Measurements from ENCODE around the gene HTT. TPM values are rescaled to one million over a fixed set of nuclear protein-coding genes. Genes with fewer than 3 reads are reported as not detected.

The HTT gene
- total RNA-seq, 2 experiments from 2014 or later, result 80.1 to 127 TPM

- CTCF ChIA-PET, result interaction anchor here (0.9 kb wide), 1 partner anchor 98 kb away, joined by 6 read pairs; no protein-coding TSS in a partner anchor
- Mint-ChIP-seq H3K4me1 (peaks cover 40% of the 10 kb centered on the region), H3K36me3 (ENCODE audit: low read depth) (peaks cover 45% of the 10 kb centered on the region)
Measured at GRCh38 chr4:3203971-3204431, 129.5 kb downstream of the HTT start.

GRCh38 chr4:3205995-3206394, 131.5 kb downstream of the HTT start:
- CTCF ChIA-PET, result no interaction called here
- intact Hi-C loops (cut with DNase I, micrococcal nuclease), result no loop called here
- H3K9me3 Mint-ChIP-seq (ENCODE audit: low read depth), result no peaks in the 10 kb centered on the region
- ATAC-seq, result no peak
- H3K36me3 Mint-ChIP-seq (ENCODE audit: low read depth), result peaks cover 57% of the 10 kb centered on the region
- peaks cover 31% of the 10 kb centered on the region for H3K4me1 Mint-ChIP-seq
- DNase-seq, result no peak
- no peak overlapping the region for H3K27ac Mint-ChIP-seq
- H3K4me3 Mint-ChIP-seq, result no peak overlapping the region
- POLR2A ChIA-PET, result no interaction called here
- no peaks in the 10 kb centered on the region for H3K27me3 Mint-ChIP-seq

More at GRCh38 chr4:3203971-3204431, 129.5 kb downstream of the HTT start:
- DNase-seq (no peak), ATAC-seq (no peak)
- POLR2A ChIA-PET, result no interaction called here
- intact Hi-C loops (cut with DNase I, micrococcal nuclease), result loop anchor here (2.0 to 5.0 kb wide), 4 partner anchors 89 to 1347 kb away; partner anchors contain the start of genes HGFAC (in 1 of the 2), LETM1 (in 1 of the 2) and RGS12 (in 1 of the 2)
- Mint-ChIP-seq H3K4me3 (no peak overlapping the region), H3K9me3 (ENCODE audit: low read depth) (no peaks in the 10 kb centered on the region), H3K27me3 (no peaks in the 10 kb centered on the region), H3K27ac (no peak overlapping the region)

- Mint-ChIP-seq H3K27me3 (no peaks in the 10 kb centered on the region), H3K36me3 (ENCODE audit: low read depth) (peaks cover 56% of the 10 kb centered on the region), H3K4me3 (no peak overlapping the region), H3K9me3 (ENCODE audit: low read depth) (no peaks in the 10 kb centered on the region), H3K27ac (no peak overlapping the region), H3K4me1 (peaks cover 27% of the 10 kb centered on the region)
- ChIA-PET POLR2A (no interaction called here), CTCF (no interaction called here)
- DNase-seq, result no peak
- intact Hi-C loops (cut with DNase I, micrococcal nuclease), result no loop called here
- no peak for ATAC-seq
Measured at GRCh38 chr4:3206439-3207100, 132.1 kb downstream of the HTT start.

- ChIA-PET CTCF (interaction anchor here (0.7 kb wide), 1 partner anchor 12 kb away, joined by 3 read pairs; no protein-coding TSS in a partner anchor), POLR2A (no interaction called here)
- Mint-ChIP-seq H3K4me3 (no peak overlapping the region), H3K4me1 (peaks cover 17% of the 10 kb centered on the region), H3K9me3 (ENCODE audit: low read depth) (no peaks in the 10 kb centered on the region), H3K27me3 (no peaks in the 10 kb centered on the region), H3K27ac (no peak overlapping the region), H3K36me3 (ENCODE audit: low read depth) (peaks cover 59% of the 10 kb centered on the region)
- ATAC-seq, result no peak
- no peak for DNase-seq
- intact Hi-C loops (cut with DNase I, micrococcal nuclease), result no loop called here
Measured at GRCh38 chr4:3207531-3208037, 133.1 kb downstream of the HTT start.

GRCh38 chr4:3208826-3209225, 134.3 kb downstream of the HTT start:
- peaks cover 57% of the 10 kb centered on the region for H3K36me3 Mint-ChIP-seq (ENCODE audit: low read depth)
- intact Hi-C loops (cut with DNase I, micrococcal nuclease), result no loop called here
- ChIA-PET POLR2A (no interaction called here), CTCF (no interaction called here)
- no peak overlapping the region for H3K27ac Mint-ChIP-seq
- H3K4me3 Mint-ChIP-seq, result no peak overlapping the region
- ATAC-seq (no peak), DNase-seq (no peak)
- no peaks in the 10 kb centered on the region for H3K9me3 Mint-ChIP-seq (ENCODE audit: low read depth)
- H3K4me1 Mint-ChIP-seq, result peaks cover 4% of the 10 kb centered on the region
- H3K27me3 Mint-ChIP-seq, result no peaks in the 10 kb centered on the region

GRCh38 chr4:3209551-3210325, 135.3 kb downstream of the HTT start:
- DNase-seq (no peak), ATAC-seq (no peak)
- Mint-ChIP-seq H3K27ac (no peak overlapping the region), H3K36me3 (ENCODE audit: low read depth) (peaks cover 56% of the 10 kb centered on the region), H3K9me3 (ENCODE audit: low read depth) (no peaks in the 10 kb centered on the region), H3K4me1 (no peaks in the 10 kb centered on the region), H3K27me3 (no peaks in the 10 kb centered on the region), H3K4me3 (no peak overlapping the region)
- CTCF ChIA-PET, result interaction anchor here (0.7 to 0.9 kb wide), 2 partner anchors 16 to 794 kb away, joined by 3 read pairs; no protein-coding TSS in a partner anchor
- intact Hi-C loops (cut with DNase I, micrococcal nuclease), result no loop called here
- POLR2A ChIA-PET, result no interaction called here

- ATAC-seq (no peak), DNase-seq (no peak)
- Mint-ChIP-seq H3K36me3 (ENCODE audit: low read depth) (peaks cover 59% of the 10 kb centered on the region), H3K4me3 (no peak overlapping the region), H3K9me3 (ENCODE audit: low read depth) (no peaks in the 10 kb centered on the region), H3K4me1 (no peaks in the 10 kb centered on the region), H3K27ac (no peak overlapping the region), H3K27me3 (no peaks in the 10 kb centered on the region)
- ChIA-PET CTCF (interaction anchor here (0.6 to 1.1 kb wide), 4 partner anchors 11 to 795 kb away, joined by 3 to 4 read pairs (median 3); no protein-coding TSS in a partner anchor), POLR2A (no interaction called here)
- intact Hi-C loops (cut with DNase I, micrococcal nuclease), result no loop called here
Measured at GRCh38 chr4:3210467-3210866, 136.0 kb downstream of the HTT start.

- peaks cover 61% of the 10 kb centered on the region for H3K36me3 Mint-ChIP-seq (ENCODE audit: low read depth)
- H3K27ac Mint-ChIP-seq, result no peak overlapping the region
- POLR2A ChIA-PET, result no interaction called here
- H3K4me1 Mint-ChIP-seq, result no peaks in the 10 kb centered on the region
- intact Hi-C loops (cut with DNase I, micrococcal nuclease), result no loop called here
- DNase-seq, result no peak
- ATAC-seq, result no peak
- H3K4me3 Mint-ChIP-seq, result no peak overlapping the region
- H3K9me3 Mint-ChIP-seq (ENCODE audit: low read depth), result no peaks in the 10 kb centered on the region
- CTCF ChIA-PET, result interaction anchor here (0.5 to 1.5 kb wide), 4 partner anchors 11 to 198 kb away, joined by 3 to 4 read pairs (median 3); no protein-coding TSS in a partner anchor
- no peaks in the 10 kb centered on the region for H3K27me3 Mint-ChIP-seq
Measured at GRCh38 chr4:3211866-3212265, 137.4 kb downstream of the HTT start.

- POLR2A ChIA-PET, result no interaction called here
- no peaks in the 10 kb centered on the region for H3K27me3 Mint-ChIP-seq
- H3K36me3 Mint-ChIP-seq (ENCODE audit: low read depth), result peaks cover 61% of the 10 kb centered on the region
- no peaks in the 10 kb centered on the region for H3K9me3 Mint-ChIP-seq (ENCODE audit: low read depth)
- CTCF ChIA-PET, result interaction anchor here (1.0 to 1.5 kb wide), 2 partner anchors 11 to 105 kb away, joined by 3 to 4 read pairs; no protein-coding TSS in a partner anchor
- ATAC-seq (no peak), DNase-seq (no peak)
- H3K4me3 Mint-ChIP-seq, result no peak overlapping the region
- intact Hi-C loops (cut with DNase I, micrococcal nuclease), result no loop called here
- H3K27ac Mint-ChIP-seq, result no peak overlapping the region
- no peaks in the 10 kb centered on the region for H3K4me1 Mint-ChIP-seq
Measured at GRCh38 chr4:3212391-3213105, 138.1 kb downstream of the HTT start.

- Mint-ChIP-seq H3K4me1 (no peaks in the 10 kb centered on the region), H3K36me3 (ENCODE audit: low read depth) (peaks cover 55% of the 10 kb centered on the region), H3K27me3 (no peaks in the 10 kb centered on the region), H3K4me3 (no peak overlapping the region), H3K27ac (no peak overlapping the region), H3K9me3 (ENCODE audit: low read depth) (no peaks in the 10 kb centered on the region)
- intact Hi-C loops (cut with DNase I, micrococcal nuclease), result no loop called here
- CTCF ChIA-PET, result no interaction called here
- no peak for ATAC-seq
- POLR2A ChIA-PET, result no interaction called here
- no peak for DNase-seq
Measured at GRCh38 chr4:3213106-3213425, 138.6 kb downstream of the HTT start.

- ATAC-seq (no peak), DNase-seq (no peak)
- H3K9me3 Mint-ChIP-seq (ENCODE audit: low read depth), result no peaks in the 10 kb centered on the region
- H3K4me3 Mint-ChIP-seq, result no peak overlapping the region
- peaks cover 54% of the 10 kb centered on the region for H3K36me3 Mint-ChIP-seq (ENCODE audit: low read depth)
- H3K27me3 Mint-ChIP-seq, result no peaks in the 10 kb centered on the region
- ChIA-PET CTCF (interaction anchor here (0.7 to 1.1 kb wide), 2 partner anchors 266 to 618 kb away, joined by 3 read pairs; no protein-coding TSS in a partner anchor), POLR2A (no interaction called here)
- no peaks in the 10 kb centered on the region for H3K4me1 Mint-ChIP-seq
- intact Hi-C loops (cut with DNase I, micrococcal nuclease), result no loop called here
- H3K27ac Mint-ChIP-seq, result no peak overlapping the region
Measured at GRCh38 chr4:3213661-3214250, 139.3 kb downstream of the HTT start.
